ENCODE results near the gene SNRPA. TPM values are rescaled to one million over a fixed set of nuclear protein-coding genes. Genes with fewer than 3 reads are reported as not detected.
A peak's percentile ranks its signal among the peaks of the same experiment; 100 is the strongest.
"Not testable (repeated sequence)": the region's sequence is repeated elsewhere in the genome, so short reads cannot be mapped to it uniquely, and the experiment has no call there.

The SNRPA gene
- total and polyA plus RNA-seq, 7 donors: 21.5 to 43.6 (median 32.1) TPM

DNA sequence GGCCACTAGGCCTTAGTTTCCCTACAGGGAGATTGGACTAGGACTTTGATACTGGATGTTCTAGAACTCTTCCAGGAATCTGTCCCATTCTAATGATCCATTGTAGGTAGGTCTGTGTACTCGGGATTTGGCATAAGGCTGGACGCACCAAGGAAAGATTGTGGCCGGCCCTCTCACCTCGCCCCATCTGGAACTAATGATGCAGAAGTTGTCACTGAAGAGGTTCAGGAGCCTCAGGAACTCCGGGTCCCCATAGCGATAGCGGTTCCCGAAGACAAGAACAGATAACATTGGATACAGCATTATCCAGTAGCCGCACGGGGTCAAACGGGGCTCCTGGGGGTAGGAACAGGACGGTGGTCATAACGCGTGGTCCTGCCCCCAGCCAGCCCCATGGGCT lies 59.2 kb downstream of the SNRPA start:
- 52 to 65% (median 59%) methylated on average over 11 to 14 of the region's 14 CpGs for WGBS, 3 donors
- H3K27me3 ChIP-seq (ENCODE audit: insufficient read depth in 3 of 3, low read length in 2 of 3): no peaks in the 10 kb centered on the region
- H3K9me3 ChIP-seq: no peaks in the 10 kb centered on the region
- intact Hi-C loops (cut with DNase I): no loop called here
- TF ChIP-seq, protein P1, sequence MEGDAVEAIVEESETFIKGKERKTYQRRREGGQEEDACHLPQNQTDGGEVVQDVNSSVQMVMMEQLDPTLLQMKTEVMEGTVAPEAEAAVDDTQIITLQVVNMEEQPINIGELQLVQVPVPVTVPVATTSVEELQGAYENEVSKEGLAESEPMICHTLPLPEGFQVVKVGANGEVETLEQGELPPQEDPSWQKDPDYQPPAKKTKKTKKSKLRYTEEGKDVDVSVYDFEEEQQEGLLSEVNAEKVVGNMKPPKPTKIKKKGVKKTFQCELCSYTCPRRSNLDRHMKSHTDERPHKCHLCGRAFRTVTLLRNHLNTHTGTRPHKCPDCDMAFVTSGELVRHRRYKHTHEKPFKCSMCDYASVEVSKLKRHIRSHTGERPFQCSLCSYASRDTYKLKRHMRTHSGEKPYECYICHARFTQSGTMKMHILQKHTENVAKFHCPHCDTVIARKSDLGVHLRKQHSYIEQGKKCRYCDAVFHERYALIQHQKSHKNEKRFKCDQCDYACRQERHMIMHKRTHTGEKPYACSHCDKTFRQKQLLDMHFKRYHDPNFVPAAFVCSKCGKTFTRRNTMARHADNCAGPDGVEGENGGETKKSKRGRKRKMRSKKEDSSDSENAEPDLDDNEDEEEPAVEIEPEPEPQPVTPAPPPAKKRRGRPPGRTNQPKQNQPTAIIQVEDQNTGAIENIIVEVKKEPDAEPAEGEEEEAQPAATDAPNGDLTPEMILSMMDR (IDR thresholded peaks at IDR 0.05): no peak
- DNase-seq (no peak), ATAC-seq (no peak)
- H3K36me3 ChIP-seq (ENCODE audit: insufficient read depth in 1 of 2, low read depth in 1 of 2): peaks cover 0 to 39% of the 10 kb centered on the region in 2 donors
- peak overlapping the region; percentile 66 for H3K4me3 ChIP-seq
- peak overlapping the region; percentile 72 for H3K27ac ChIP-seq
- peaks cover 21% of the 10 kb centered on the region for H3K4me1 ChIP-seq

DNA sequence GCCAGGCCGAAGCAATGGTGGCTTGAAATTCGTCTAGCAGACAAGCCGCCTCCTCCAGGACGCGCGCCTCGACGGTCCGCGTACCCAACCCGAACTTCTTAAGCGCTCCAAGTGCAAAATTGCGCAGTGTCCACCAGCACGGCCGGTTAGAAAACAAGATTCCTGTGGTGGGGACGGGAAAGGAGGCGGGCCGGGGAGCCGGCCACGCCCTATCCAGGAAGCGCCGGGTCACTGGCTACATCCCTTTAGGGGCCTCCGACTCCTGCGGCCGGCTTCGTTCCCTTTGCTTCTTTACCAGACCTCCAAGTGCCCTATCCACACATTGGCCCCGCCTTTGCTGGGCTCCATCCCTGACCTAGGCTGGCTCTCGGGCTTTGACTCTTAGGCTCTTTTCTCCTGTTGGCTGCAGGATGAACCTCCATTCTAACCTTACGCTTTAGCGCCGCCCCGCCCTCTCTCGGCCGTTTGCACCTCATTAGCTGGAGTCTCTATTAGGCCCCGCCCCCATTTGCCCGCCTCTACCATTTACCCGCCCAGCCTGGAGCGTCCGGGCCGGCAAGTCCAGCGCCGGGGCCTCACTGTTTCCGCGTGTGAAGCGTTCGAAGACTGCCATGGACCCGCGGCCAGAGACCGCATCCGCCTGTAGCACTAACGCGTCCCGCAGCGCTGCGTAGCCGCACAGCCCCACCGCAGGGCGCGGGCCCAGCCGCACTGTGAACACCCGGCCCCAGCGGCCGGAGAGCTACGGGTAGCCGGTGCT lies 59.8 kb downstream of the SNRPA start:
- H3K36me3 ChIP-seq (ENCODE audit: insufficient read depth in 1 of 2, low read depth in 1 of 2): peaks cover 0 to 33% of the 10 kb centered on the region in 2 donors
- H3K4me3 ChIP-seq: peak overlapping the region; percentile 66
- intact Hi-C loops (cut with DNase I); H3K27me3 ChIP-seq (ENCODE audit: insufficient read depth in 3 of 3, low read length in 2 of 3); H3K9me3 ChIP-seq: not testable (repeated sequence)
- peak; percentile 85 to 89 for DNase-seq
- 3 to 6% (median 4%) methylated on average over 40 to 64 of the region's 65 CpGs for WGBS, 3 donors
- H3K4me1 ChIP-seq: peaks cover 14% of the 10 kb centered on the region
- ATAC-seq: peak; percentile 84 to 93 (median 90)
- H3K27ac ChIP-seq: peak overlapping the region; percentile 72

DNA sequence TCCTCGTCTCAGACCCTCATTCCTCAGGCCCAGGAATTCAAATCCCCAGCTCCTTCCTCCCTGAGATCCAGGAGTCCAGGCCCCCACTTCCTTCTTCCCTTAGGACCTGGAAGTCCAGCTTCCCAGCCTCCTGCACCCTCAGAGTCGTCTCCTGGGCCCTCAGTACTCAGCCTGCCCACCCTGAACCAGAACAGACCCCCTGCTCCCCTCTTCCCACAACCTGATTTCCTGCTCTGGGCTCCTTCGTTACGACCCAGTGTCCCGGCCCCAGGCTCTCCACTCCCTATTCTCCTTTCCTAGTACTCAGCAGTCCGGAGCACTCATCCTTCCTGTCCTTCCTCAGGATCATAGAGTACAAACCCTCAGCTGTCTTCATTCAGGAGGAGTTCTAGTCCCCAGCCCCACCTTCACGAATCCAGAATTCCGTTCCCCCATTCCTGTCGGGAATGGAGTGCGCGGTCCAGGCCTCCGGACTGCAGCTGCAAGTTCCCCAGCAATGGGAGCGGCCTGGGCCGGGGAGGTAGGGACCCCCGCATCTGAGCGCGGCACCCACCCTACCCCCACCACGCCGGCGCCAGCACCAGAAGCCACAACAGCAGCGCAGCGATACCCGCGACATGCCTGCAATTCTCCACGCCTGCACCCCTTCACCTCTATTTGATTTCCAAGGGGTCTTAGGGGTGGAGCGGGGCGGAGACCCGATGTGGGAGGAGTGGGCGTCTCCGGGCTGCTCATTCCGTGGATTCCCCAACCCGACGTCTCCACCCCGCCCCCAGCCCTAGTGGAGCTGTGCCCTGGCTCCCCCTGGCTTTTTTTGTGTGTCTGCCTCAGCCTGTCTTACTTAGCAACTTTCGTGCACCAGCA lies 60.7 kb downstream of the SNRPA start:
- H3K4me1 ChIP-seq: peaks cover 6% of the 10 kb centered on the region
- H3K27ac ChIP-seq: peak overlapping the region; percentile 72
- peaks cover 0 to 29% of the 10 kb centered on the region in 2 donors for H3K36me3 ChIP-seq (ENCODE audit: insufficient read depth in 1 of 2, low read depth in 1 of 2)
- DNase-seq: peak in 1 of 2 donors; percentile 53
- H3K27me3 ChIP-seq (ENCODE audit: insufficient read depth in 3 of 3, low read length in 2 of 3): no peaks in the 10 kb centered on the region
- H3K4me3 ChIP-seq: peak overlapping the region; percentile 66
- H3K9me3 ChIP-seq: no peaks in the 10 kb centered on the region
- TF ChIP-seq, protein P1 (IDR thresholded peaks at IDR 0.05): no peak
- intact Hi-C loops (cut with DNase I): no loop called here
- WGBS, 3 donors: 47 to 51% (median 49%) methylated on average over 29 to 35 of the region's 35 CpGs
- ATAC-seq: peak in 1 of 4 donors; percentile 1

DNA sequence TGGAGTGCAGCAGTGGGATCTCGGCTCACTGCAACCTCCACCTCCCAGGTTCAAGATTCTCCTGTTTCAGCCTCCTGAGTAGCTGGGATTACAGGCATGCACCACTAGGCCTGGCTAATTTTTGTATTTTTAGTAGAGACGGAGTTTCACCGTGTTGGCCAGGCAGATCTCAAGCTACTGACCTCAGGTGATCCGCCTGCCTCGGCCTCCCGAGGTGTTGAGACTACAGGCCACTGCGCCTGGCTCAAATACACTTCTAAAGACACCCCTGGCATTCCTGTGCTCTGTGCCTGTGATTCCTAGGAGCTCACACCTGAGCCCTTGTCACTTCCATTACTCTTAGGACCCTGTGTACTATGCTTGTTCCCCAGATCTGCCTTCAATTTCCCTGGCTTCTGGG lies 61.6 kb downstream of the SNRPA start:
- H3K36me3 ChIP-seq (ENCODE audit: insufficient read depth in 1 of 2, low read depth in 1 of 2): peaks cover 0 to 21% of the 10 kb centered on the region in 2 donors
- H3K27me3 ChIP-seq (ENCODE audit: insufficient read depth in 3 of 3, low read length in 2 of 3); DNase-seq; intact Hi-C loops (cut with DNase I); H3K27ac ChIP-seq; H3K9me3 ChIP-seq; H3K4me1 ChIP-seq; H3K4me3 ChIP-seq; ATAC-seq: not testable (repeated sequence)
- WGBS, 3 donors: 89 to 92% (median 90%) methylated on average over 7 of the region's 7 CpGs

DNA sequence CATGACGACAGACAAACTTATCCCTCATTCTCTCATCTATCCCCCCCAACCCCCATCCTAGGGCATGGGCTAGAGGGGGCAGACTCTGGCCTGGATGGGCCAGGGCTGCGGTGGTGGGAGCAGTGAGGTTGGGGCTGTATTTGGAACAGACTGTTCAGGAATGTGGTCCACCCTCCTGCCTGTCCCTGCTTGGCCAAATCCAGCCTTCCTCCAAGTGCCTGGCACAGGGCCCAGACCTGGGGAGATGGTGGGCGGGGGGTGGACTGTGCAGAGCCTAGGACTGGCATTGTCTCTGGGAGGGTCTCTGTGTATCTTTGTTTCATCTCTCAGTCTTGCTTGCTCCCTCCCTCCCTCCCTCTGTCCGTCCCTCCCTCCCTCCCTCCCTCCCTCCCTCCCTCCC lies 62.2 kb downstream of the SNRPA start:
- no peaks in the 10 kb centered on the region for H3K9me3 ChIP-seq
- no peak overlapping the region for H3K27ac ChIP-seq
- no peaks in the 10 kb centered on the region for H3K27me3 ChIP-seq (ENCODE audit: insufficient read depth in 3 of 3, low read length in 2 of 3)
- intact Hi-C loops (cut with DNase I): no loop called here
- WGBS, 3 donors: 29 to 53% (median 38%) methylated on average over 3 to 4 of the region's 4 CpGs
- peaks cover 0 to 14% of the 10 kb centered on the region in 2 donors for H3K36me3 ChIP-seq (ENCODE audit: insufficient read depth in 1 of 2, low read depth in 1 of 2)
- DNase-seq (peak in 1 of 2 donors; percentile 54), ATAC-seq (no peak)
- TF ChIP-seq, protein P1 (IDR thresholded peaks at IDR 0.05): no peak
- H3K4me1 ChIP-seq: peaks cover 6% of the 10 kb centered on the region
- no peak overlapping the region for H3K4me3 ChIP-seq

Other genes with a start within 250 kb of the SNRPA start
- gene SHKBP1, start 174.3 kb upstream of the SNRPA start, total RNA-seq: 10 to 100 TPM; 12.4 to 17.4 (median 16.1) TPM
- gene SHKBP1, start 174.3 kb upstream of the SNRPA start, polyA plus RNA-seq: 10 to 100 TPM; 14.0 to 21.7 (median 20.3) TPM
- gene LTBP4, start 149.8 kb upstream of the SNRPA start, total RNA-seq: 10 to 100 TPM; 24.1 to 55.8 (median 44.0) TPM
- 10 to 100 TPM; 16.0 to 23.8 (median 20.6) TPM for gene LTBP4, start 149.8 kb upstream of the SNRPA start, polyA plus RNA-seq
- gene NUMBL, start 60.6 kb upstream of the SNRPA start, total RNA-seq: 10 to 100 TPM; 12.0 to 13.3 (median 12.9) TPM
- 1 to 10 TPM; 3.3 to 5.5 (median 4.1) TPM for gene NUMBL, start 60.6 kb upstream of the SNRPA start, polyA plus RNA-seq
- 10 to 100 TPM in 3 of 4 donors, 1 to 10 TPM in 1; 6.8 to 16.2 (median 13.7) TPM for gene COQ8B, start 34.3 kb upstream of the SNRPA start, total RNA-seq
- gene COQ8B, start 34.3 kb upstream of the SNRPA start, polyA plus RNA-seq: 10 to 100 TPM; 13.2 to 43.1 (median 16.1) TPM
- gene ITPKC, start 34.1 kb upstream of the SNRPA start, total RNA-seq: 10 to 100 TPM in 3 of 4 donors, 1 to 10 TPM in 1; 6.9 to 16.7 (median 14.2) TPM
- 10 to 100 TPM; 10.2 to 19.2 (median 16.6) TPM for gene ITPKC, start 34.1 kb upstream of the SNRPA start, polyA plus RNA-seq
- 10 to 100 TPM in 2 of 4 donors, 1 to 10 TPM in 2; 6.7 to 13.3 (median 9.6) TPM for gene ACTMAP, start 726 bp upstream of the SNRPA start, total RNA-seq
- 1 to 10 TPM; 5.1 to 8.9 (median 6.6) TPM for gene ACTMAP, start 726 bp upstream of the SNRPA start, polyA plus RNA-seq
- 1 to 10 TPM in 1 of 4 donors, not detected in 3; 1.3 TPM for gene MIA, start 24.3 kb downstream of the SNRPA start, total RNA-seq
- gene MIA, start 24.3 kb downstream of the SNRPA start, polyA plus RNA-seq: under 1 TPM in 2 of 3 donors, not detected in 1; 0.38 to 0.77 TPM
- gene RAB4B, start 27.0 kb downstream of the SNRPA start, total RNA-seq: 10 to 100 TPM in 3 of 4 donors, 1 to 10 TPM in 1; 8.2 to 14.5 (median 13.9) TPM
- 10 to 100 TPM; 19.2 to 28.7 (median 23.4) TPM for gene RAB4B, start 27.0 kb downstream of the SNRPA start, polyA plus RNA-seq
- gene EGLN2, start 48.0 kb downstream of the SNRPA start, total RNA-seq: 10 to 100 TPM; 34.9 to 42.9 (median 38.9) TPM
- 10 to 100 TPM; 45.8 to 67.6 (median 50.0) TPM for gene EGLN2, start 48.0 kb downstream of the SNRPA start, polyA plus RNA-seq
- under 1 TPM in 1 of 4 donors, not detected in 3; 0.32 TPM for gene CYP2A6, start 99.2 kb downstream of the SNRPA start, total RNA-seq
- gene CYP2A6, start 99.2 kb downstream of the SNRPA start, polyA plus RNA-seq: not detected
- under 1 TPM in 1 of 4 donors, not detected in 3; 0.71 TPM for gene CYP2A7, start 131.0 kb downstream of the SNRPA start, total RNA-seq
- not detected for gene CYP2A7, start 131.0 kb downstream of the SNRPA start, polyA plus RNA-seq
- gene CYP2B6, start 240.1 kb downstream of the SNRPA start, total RNA-seq: under 1 TPM in 1 of 4 donors, not detected in 3; 0.62 TPM
- gene CYP2B6, start 240.1 kb downstream of the SNRPA start, polyA plus RNA-seq: not detected

Data from psoas muscle (tissue), 8 donors.